HG02642 (cell line): ENCODE data around the gene PIK3CB.
"Not testable (repeated sequence)": the region's sequence is repeated elsewhere in the genome, so short reads cannot be mapped to it uniquely, and the experiment has no call there.

ENCODE experiments used
- ATAC-seq: cut with Tn5 transposase; IDR thresholded peaks from one replicate; pipeline ENCODE4 v1.9.1; 2021; ENCODE audit warnings: mild to moderate bottlenecking; ENCODE audit not compliant: unreplicated experiment, poor library complexity

PIK3CB gene

DNA sequence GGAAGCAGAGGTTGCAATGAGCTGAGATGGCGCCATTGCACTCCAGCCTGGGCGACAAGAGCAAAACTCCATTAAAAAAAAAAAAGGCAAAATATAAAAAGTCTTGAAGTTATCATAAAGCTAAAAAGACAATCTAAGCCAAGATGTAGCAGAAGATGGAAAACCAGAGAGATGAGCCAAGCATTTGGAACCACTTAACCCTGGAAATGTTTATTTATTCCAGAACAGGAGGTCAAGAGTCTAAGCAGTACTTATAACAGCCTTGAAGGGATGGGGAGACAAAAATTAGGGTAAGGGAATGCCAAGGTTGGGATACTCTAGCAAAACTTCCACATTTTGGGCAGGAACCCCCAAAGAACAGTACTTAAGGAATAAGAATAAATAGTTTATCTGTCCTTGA, 196.1 kb downstream of the PIK3CB start:
- ATAC-seq: no peak

DNA sequence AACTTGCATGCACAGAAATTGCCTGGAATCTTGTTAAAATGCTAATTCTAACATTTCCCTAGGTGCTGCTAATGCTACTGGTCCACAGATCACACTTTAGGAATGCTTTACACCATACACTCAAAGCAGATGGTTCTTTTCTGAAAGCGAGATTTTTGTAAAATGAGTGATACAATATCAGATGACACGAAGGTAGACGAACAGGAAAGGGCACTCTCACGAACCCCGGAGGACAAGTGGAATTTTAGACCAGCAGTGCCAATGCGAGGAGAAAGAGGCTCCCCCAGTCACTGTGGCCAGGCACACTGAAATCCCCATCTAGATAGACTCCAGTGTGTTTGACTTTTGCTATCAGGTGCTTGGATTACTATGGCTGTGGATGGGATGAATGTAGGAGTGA, 205.2 kb downstream of the PIK3CB start:
- ATAC-seq: no peak

DNA sequence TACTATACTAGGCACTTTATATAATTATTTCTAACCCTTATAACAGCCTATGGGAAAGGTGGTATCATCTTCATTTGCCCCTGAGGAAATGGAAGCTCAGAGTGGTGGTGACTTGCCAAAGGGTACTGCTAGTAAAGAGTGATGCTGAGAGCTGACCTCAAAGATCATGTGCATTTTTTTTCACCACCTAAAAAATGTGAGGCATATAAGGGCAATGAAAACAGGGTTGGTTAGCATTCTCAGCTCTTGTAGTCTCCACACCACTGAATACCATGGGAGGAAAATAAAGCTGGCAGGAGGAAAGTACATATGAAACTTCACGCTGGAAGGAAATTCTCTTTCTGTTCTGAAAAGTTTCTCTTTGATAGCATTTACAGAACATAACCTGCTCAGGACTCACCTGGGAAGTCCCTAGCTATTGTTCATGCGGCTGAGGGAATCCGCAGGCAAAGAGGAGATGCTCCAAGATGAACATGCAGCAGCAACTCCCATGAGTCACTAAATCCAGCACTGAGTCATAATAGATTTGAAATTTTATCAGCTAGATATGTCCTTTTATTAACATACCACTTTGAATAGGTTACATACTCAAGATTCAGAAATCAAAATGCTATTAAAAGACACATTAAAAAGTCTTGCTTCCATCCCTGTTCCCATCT, 208.9 kb downstream of the PIK3CB start:
- no peak for ATAC-seq

DNA sequence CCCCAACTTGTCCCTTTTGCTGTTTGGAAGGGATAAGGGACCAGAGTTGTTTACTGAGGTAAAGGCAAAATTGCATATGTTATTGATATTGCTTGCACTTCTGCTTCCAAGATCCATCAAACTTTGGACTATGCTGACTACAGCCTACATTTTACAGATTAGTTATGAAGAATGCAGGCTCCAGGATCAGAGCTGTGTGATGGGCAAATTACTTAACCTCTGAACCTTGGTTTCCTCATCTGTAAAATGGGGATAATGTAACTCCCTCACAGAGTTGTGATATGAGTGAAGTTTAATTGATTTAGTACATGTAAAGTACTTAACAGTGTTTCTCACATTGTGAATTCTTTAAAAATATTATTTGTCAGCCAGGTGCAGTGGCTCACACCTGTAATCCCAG, 210.2 kb downstream of the PIK3CB start:
- ATAC-seq: no peak

DNA sequence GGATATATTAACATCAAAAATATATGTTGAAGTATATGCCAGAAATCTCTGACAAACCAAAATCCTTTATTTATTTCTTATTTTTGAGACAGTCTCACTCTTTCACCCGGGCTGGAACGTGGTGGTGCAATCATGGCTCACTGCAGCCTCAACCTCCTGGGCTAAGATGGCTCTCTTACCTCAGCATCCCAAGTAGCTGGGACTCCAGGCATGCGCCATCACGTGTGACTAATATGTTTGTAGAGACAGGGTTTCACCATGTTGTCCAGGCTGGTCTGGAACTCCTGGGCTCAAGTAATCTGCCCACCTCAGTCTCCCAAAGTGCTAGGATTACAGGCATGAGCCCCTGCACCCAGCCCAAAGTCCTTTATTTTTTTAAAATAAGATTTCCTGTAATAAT, 214.3 kb downstream of the PIK3CB start:
- ATAC-seq: no peak

DNA sequence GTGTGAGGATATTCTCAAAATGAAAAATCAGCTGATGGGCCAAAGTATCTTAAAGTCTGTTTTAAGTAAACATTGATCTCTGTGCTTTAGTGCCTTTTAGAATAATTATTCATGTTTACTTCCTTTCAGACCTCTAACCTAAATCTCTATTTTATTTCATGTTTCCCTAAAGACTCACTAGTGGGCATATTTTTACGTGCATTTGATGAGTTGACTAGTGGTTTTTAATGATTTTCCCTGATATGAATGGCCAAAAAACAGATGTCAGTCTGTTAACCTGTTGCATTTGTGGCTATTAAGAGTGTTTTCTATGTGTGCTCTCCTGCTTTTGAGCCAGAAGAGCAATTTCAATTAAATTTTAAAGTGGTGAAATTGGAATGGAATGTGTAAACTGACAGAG, 219.3 kb downstream of the PIK3CB start:
- no peak for ATAC-seq

DNA sequence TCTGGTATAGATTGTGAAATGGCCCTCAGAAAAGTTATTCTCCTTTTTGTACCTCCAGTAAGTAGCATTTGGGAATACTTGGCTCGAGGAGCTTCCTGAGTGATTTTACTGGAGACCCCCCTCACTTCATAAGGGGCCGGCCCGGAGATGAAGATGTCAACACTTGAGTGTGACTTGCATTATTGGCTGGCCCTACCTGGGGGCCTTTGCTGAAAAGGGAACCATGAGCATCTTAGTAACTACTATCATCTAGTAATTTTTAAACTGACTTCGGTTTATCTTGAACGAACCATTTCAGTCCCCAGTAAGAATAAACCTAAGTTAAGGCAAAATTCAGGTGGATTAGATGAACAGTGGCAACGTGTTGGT, 224.8 kb downstream of the PIK3CB start:
- ATAC-seq: no peak

DNA sequence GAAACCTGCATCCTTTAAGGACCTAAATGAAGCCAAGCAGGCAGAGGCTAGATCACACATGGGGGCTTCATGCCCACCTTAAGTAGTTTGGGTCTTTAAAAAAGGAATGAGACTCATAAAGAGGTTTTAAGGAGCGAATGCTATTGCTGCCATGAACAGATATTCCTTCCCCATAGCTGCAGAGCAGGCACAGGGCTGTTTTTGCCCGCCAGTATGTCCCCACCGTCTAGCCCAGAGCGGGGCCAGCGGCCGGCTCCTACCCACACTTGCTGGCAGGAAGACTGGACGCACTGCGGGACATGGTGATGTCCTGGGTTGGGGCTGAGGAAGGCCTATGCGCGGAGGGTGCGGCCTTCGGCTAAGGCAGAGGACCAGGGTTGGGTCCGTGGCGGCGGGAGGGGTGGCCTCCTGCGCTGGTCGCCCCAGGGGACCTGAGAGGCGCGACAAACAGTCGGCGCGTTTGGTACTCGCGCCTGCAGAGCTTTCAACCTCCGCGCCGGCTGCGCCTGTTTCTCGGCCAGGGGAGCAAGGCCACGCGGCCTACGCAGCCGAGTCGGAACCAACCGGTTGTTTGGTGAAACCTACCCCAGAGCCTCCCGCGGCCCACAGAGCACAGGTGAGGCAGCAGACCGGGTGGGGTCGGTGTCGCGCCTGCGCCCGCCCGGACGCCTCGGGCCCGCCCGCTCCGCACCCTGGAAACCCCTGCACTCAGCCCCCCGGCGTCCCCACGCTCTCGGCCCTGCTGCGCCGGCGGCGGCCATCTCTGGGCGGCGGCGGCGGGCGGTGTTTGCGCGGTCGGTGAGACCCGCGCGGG, 226.2 kb downstream of the PIK3CB start, which contains the start of gene FAIM:
Gene FAIM, plus strand, starts transcription at position 450 of the 814 bp plus-strand sequence. CDS start 10,956 bp downstream, outside the sequence.
- ATAC-seq: peak; percentile 76

DNA sequence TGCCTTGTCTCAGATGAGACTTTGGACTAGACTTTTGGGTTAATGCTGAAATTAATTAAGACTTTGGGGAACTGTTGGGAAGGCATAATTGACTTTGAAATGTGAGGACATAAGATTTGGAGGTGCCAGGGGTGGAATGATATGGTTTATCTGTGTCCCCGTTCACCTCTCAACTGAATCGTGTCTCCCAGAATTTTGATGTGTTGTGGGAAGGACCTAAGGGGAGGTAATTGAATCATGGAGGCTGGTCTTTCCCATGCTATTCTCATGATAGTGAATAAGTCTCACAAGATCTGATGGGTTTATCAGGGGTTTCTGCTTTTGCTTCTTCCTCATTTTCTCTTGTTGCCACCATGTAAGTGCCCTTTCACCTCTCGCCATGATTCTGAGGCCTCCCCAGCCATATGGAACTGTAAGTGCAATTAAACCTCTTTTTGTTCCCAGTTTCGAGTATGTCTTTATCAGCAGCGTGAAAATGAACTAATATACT, 230.6 kb downstream of the PIK3CB start:
- ATAC-seq: not testable (repeated sequence)
